K562 (cell line): ENCODE measurements around the gene DDX5.

Experiments used
- E2F5 ChIP-seq: sonication (generic); formaldehyde crosslinking; IDR thresholded peaks from 2 replicates; pipeline ENCODE4 v1.8.0; 2022; ENCODE audit warnings: mild to moderate bottlenecking, missing genetic modification reagents
- GABPA ChIP-seq: fragments of 200-800 bp; sonication (Bioruptor generic); conservative IDR thresholded peaks from 2 replicates; pipeline ENCODE4 v1.6.1; 2016; ENCODE audit warnings: low read depth, missing genetic modification characterization, missing compliant biosample characterization
- JUND ChIP-seq, 2 experiments: IDR thresholded peaks; 2 replicates in 1 of 2; 3 replicates in 1 of 2; pipeline ENCODE4 v1.6.1; 2011; ENCODE audit warnings: borderline replicate concordance in 2 of 2, low read depth in 2 of 2, low read length in 2 of 2, improper control_type of control experiment in 1 of 2, missing biosample characterization in 1 of 2, missing genetic modification characterization in 1 of 2, missing genetic modification reagents in 1 of 2
- KAT7 ChIP-seq: sonication (generic); formaldehyde crosslinking; IDR thresholded peaks from 2 replicates; pipeline ENCODE4 v1.8.0; 2022; ENCODE audit warnings: missing genetic modification reagents, mild to moderate bottlenecking, borderline replicate concordance
- POLR2A ChIP-seq: fragments of 450-650 bp; conservative IDR thresholded peaks from 2 replicates; pipeline ENCODE4 v1.6.1; 2016
- POLR2AphosphoS5 ChIP-seq: IDR thresholded peaks from 2 replicates; pipeline ENCODE4 v1.6.1; 2011; ENCODE audit warnings: mild to moderate bottlenecking, low read depth, low read length, moderate library complexity; ENCODE audit not compliant: control insufficient read depth, insufficient read depth
- STAG1 ChIP-seq: sonication (generic); formaldehyde crosslinking; IDR thresholded peaks from 2 replicates; pipeline ENCODE4 v1.5.0; 2020; ENCODE audit warnings: missing genetic modification reagents, borderline replicate concordance
- YY1 ChIP-seq, 3 experiments: IDR thresholded peaks; 2 replicates each; pipeline ENCODE4 v1.6.1; 2011; ENCODE audit warnings: low read length in 2 of 3, mild to moderate bottlenecking in 2 of 3, moderate library complexity in 2 of 3, borderline replicate concordance in 1 of 3, control low read depth in 1 of 3, low read depth in 1 of 3; ENCODE audit not compliant: insufficient read depth in 3 of 3, insufficient replicate concordance in 2 of 3, control insufficient read depth in 1 of 3, insufficient read length in 1 of 3; ENCODE audit errors: extremely low read depth in 1 of 3
- ZNF398 ChIP-seq: fragments of 250-450 bp; sonication (Bioruptor Pico); IDR thresholded peaks from 2 replicates; pipeline ENCODE4 v1.8.0; 2021; ENCODE audit warnings: moderate library complexity, mild to moderate bottlenecking, inconsistent platforms

GRCh38 chr17:64544742-64545141 lies 38.7 kb upstream of the DDX5 start:
- TF ChIP-seq JUND (IDR thresholded peaks at IDR 0.05; ENCODE audit: borderline replicate concordance, low read depth, low read length) (no peak), JUND (tag; IDR thresholded peaks at IDR 0.05; ENCODE audit: borderline replicate concordance, low read depth, low read length) (no peak), GABPA (no peak), STAG1 (CRISPR knock-in tag) (no peak), ZNF398 (CRISPR knock-in tag) (no peak), KAT7 (CRISPR knock-in tag) (no peak), E2F5 (CRISPR knock-in tag) (no peak), YY1 (IDR thresholded peaks at IDR 0.05; ENCODE audit: borderline replicate concordance in 1 of 3, control insufficient read depth in 1 of 3, extremely low read depth in 1 of 3, insufficient read depth in 3 of 3, insufficient read length in 1 of 3, insufficient replicate concordance in 2 of 3, low read depth in 1 of 3, low read length in 2 of 3) (no peak), POLR2AphosphoS5 (no peak), POLR2A (no peak)
